BE2C (cell line): Measurements from ENCODE around the gene CPA5.

Experiments used
- DNase-seq: peaks from one replicate; pipeline ENCODE4 v3.0.0-alpha.2; 2020
- H3K27me3 ChIP-seq: fragments of 250-450 bp; sonication (Bioruptor Pico); 2 replicates; pipeline ENCODE4 v1.5.1; 2020; ENCODE audit warnings: mild to moderate bottlenecking
- H3K36me3 ChIP-seq: fragments of 250-450 bp; sonication (Bioruptor Pico); 2 replicates; pipeline ENCODE4 v1.5.1; 2020; ENCODE audit warnings: mild to moderate bottlenecking
- H3K4me1 ChIP-seq: fragments of 250-450 bp; sonication (Bioruptor Pico); 2 replicates; pipeline ENCODE4 v1.5.1; 2020
- H3K4me3 ChIP-seq: 2 replicates; pipeline ENCODE4 v1.5.1; 2011; ENCODE audit warnings: low read depth, low read length
- H3K9me3 ChIP-seq: fragments of 250-450 bp; sonication (Bioruptor Pico); 2 replicates; pipeline ENCODE4 v1.5.1; 2020
- TF ChIP-seq, protein P1 (sequence below): IDR thresholded peaks from 2 replicates; pipeline ENCODE4 v1.5.1; 2012; ENCODE audit warnings: mild to moderate bottlenecking, low read depth, low read length

The CPA5 gene

DNA sequence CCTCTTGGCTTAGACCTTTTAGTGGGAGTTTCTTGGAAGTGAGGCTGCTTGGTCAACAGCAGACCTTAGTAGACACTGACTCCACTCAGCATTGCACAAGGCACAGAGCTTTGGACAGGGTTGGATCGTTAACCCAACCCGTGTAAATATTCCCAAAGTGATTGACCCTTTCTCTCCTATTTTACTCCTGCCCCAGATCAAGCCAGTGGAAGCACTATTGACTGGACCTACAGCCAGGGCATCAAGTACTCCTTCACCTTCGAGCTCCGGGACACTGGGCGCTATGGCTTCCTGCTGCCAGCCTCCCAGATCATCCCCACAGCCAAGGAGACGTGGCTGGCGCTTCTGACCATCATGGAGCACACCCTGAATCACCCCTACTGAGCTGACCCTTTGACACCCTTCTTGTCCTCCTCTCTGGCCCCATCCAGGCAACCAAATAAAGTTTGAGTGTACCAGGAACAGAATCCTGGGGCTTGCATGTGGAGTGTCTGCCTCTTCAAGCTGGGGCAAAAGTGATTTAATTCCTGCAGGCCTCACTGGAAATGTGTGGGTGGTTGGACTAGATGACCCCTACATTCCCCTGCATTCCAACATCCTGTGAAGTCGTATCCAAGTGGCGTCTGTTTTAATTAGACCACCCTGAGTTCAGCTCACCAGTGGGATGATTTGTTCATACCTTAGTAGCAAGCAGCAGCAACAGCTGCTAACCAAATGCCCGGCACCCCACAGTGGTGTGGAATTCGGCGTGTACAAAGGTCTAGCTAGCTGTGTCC lies 43.2 kb downstream of the CPA5 start:
- no peak for DNase-seq
- no peaks in the 10 kb centered on the region for H3K27me3 ChIP-seq
- no peaks in the 10 kb centered on the region for H3K36me3 ChIP-seq
- no peaks in the 10 kb centered on the region for H3K4me1 ChIP-seq
- TF ChIP-seq, protein P1, sequence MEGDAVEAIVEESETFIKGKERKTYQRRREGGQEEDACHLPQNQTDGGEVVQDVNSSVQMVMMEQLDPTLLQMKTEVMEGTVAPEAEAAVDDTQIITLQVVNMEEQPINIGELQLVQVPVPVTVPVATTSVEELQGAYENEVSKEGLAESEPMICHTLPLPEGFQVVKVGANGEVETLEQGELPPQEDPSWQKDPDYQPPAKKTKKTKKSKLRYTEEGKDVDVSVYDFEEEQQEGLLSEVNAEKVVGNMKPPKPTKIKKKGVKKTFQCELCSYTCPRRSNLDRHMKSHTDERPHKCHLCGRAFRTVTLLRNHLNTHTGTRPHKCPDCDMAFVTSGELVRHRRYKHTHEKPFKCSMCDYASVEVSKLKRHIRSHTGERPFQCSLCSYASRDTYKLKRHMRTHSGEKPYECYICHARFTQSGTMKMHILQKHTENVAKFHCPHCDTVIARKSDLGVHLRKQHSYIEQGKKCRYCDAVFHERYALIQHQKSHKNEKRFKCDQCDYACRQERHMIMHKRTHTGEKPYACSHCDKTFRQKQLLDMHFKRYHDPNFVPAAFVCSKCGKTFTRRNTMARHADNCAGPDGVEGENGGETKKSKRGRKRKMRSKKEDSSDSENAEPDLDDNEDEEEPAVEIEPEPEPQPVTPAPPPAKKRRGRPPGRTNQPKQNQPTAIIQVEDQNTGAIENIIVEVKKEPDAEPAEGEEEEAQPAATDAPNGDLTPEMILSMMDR = no peak
- no peak overlapping the region for H3K4me3 ChIP-seq
- no peaks in the 10 kb centered on the region for H3K9me3 ChIP-seq

- Histone ChIP-seq H3K36me3 (no peaks in the 10 kb centered on the region), H3K4me3 (no peak overlapping the region), H3K9me3 (no peaks in the 10 kb centered on the region), H3K27me3 (no peaks in the 10 kb centered on the region), H3K4me1 (no peaks in the 10 kb centered on the region; the same call in 1 of the 2 replicates)
- TF ChIP-seq, protein P1 = no peak
- no peak for DNase-seq
Measured at GRCh38 chr7:130388671-130389070, 44.1 kb downstream of the CPA5 start.

DNA sequence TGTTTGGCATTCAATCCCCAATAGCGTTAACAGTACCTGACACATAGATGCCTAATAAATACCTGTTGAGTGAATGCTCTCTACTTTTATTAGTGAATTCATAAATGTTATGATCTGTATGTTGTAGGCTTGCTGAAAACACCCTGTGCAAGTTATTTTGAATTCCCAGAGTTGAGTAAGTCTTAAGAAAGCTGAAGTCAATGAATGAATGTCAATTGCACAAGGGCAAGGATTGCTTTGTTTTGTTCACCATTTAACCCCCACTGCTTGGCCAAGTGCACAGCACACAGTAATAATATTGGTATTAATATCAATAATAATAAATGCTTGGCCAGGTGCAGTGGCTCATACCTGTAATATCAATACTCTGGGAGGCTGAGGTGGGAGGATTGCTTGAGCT lies 45.9 kb downstream of the CPA5 start:
- no peaks in the 10 kb centered on the region for H3K36me3 ChIP-seq
- TF ChIP-seq, protein P1 = no peak
- H3K4me1 ChIP-seq = no peaks in the 10 kb centered on the region; the same call in 1 of the 2 replicates
- H3K4me3 ChIP-seq = no peak overlapping the region
- no peak for DNase-seq
- no peaks in the 10 kb centered on the region for H3K27me3 ChIP-seq
- H3K9me3 ChIP-seq = no peaks in the 10 kb centered on the region

DNA sequence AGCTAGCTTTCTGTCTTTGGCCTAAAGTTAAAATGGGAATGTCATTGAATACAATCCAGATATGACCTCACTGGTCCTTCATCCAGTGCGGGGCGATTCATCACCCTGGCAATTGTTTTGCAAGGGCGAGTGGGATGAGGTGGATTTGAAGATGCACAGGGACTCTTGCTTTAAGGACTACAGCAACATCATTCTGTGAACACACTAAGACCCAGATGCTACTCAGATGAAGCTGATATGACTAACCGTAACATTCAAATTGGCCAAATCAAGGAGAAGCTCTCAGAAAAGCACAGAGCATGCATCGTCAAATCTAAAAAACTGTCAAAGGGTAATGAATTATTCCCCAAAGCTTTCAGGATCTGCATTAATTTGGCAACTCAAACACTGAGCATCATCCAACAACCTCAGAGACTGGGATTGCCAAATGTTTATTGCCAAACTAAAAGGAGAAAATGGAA lies 48.5 kb downstream of the CPA5 start:
- TF ChIP-seq, protein P1 = no peak
- DNase-seq = no peak
- Histone ChIP-seq H3K4me1 (no peaks in the 10 kb centered on the region; the same call in 1 of the 2 replicates), H3K27me3 (no peaks in the 10 kb centered on the region), H3K9me3 (no peaks in the 10 kb centered on the region), H3K36me3 (no peaks in the 10 kb centered on the region), H3K4me3 (no peak overlapping the region)

DNA sequence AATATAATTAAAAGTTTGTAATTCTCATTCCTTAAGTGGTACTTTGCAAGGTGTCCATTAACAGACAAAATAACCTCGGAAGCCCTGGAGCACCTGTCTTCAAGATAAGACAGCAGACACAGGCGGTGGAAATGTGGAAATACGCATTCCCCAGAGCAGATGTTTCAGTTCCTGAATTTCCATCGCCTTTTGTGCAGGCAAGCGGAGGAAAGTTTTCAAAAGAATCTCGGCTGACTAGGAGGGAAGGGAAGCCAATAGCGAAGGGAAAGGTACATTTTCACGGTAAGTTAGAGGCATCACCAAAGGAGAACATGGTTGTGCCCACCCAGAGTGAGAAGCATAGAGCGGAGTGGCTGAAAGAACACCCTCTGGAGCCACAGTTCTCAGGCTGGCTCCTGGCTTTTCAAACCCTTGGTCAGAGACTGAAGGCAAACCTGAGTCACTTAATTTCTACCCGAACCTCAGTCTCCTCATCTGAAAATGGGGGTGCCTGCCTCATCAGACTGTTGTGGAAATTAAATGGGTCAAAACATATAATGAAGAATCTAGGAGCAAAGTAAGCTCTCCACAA lies 49.3 kb downstream of the CPA5 start:
- Histone ChIP-seq H3K4me3 (no peak overlapping the region), H3K4me1 (no peaks in the 10 kb centered on the region; the same call in 1 of the 2 replicates), H3K36me3 (no peaks in the 10 kb centered on the region), H3K9me3 (no peaks in the 10 kb centered on the region), H3K27me3 (no peaks in the 10 kb centered on the region)
- TF ChIP-seq, protein P1 = no peak
- DNase-seq = no peak

DNA sequence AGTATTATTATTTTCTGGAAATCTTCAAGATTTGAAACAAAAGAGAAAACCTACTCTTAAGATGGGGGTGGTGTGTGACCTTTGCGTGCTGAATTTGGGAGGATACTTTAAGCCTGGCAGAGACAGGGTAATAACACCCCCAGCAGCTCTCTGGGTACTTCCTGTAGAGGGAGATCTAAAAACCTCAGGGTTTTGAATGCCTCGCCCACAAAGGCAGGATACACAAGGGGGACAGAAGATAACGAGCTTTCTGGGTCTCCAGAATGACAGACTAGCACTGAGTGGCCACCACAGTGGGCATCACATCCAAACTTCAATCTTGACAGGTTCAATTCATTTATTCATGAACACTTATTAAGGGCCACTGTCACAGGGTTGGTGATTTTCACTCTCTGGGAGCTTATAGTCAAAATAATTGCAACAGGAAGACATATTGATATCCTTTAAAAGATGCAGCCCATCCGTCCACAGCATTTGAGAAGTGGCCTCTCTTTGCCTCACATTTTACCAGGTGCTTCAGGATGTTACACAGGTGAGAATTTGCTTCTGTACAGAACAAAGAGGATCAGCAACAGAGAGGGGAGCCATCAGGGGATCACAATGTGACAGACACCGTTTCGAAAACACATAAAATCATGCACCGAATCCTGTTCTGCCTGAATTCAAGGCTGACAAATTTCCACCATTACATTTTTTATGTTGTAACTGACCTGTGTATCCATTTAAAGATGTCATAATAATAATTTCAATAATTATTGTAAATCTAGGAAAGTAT lies 50.0 kb downstream of the CPA5 start:
- Histone ChIP-seq H3K4me3 (no peak overlapping the region), H3K27me3 (no peaks in the 10 kb centered on the region), H3K36me3 (no peaks in the 10 kb centered on the region), H3K4me1 (no peaks in the 10 kb centered on the region; the same call in 1 of the 2 replicates), H3K9me3 (no peaks in the 10 kb centered on the region)
- TF ChIP-seq, protein P1 = no peak
- DNase-seq = no peak
